Mesothelial cell of epicardium (in vitro differentiated cells): ENCODE measurements around the gene NCAPD2. TPM values are rescaled to one million over a fixed set of nuclear protein-coding genes. Genes with fewer than 3 reads are reported as not detected.
A peak's percentile ranks its signal among the peaks of the same experiment; 100 is the strongest.
"Not testable (repeated sequence)": the region's sequence is repeated elsewhere in the genome, so short reads cannot be mapped to it uniquely, and the experiment has no call there.

Experiments used
- DNase-seq, 2 experiments: peaks; one replicate each; pipeline ENCODE4 v3.0.0; 2021; ENCODE audit warnings: low spot score in 2 of 2; ENCODE audit not compliant: unreplicated experiment in 2 of 2
- H3K27ac Mint-ChIP-seq: 2 replicates; pipeline ENCODE4 v1.8.0; 2021; ENCODE audit warnings: mixed read lengths
- H3K27me3 Mint-ChIP-seq: 2 replicates; pipeline ENCODE4 v1.8.0; 2021; ENCODE audit warnings: low read depth, mixed read lengths
- H3K36me3 Mint-ChIP-seq: 2 replicates; pipeline ENCODE4 v1.8.0; 2021; ENCODE audit warnings: mixed read lengths
- H3K4me1 Mint-ChIP-seq: 2 replicates; pipeline ENCODE4 v1.8.0; 2021; ENCODE audit warnings: mixed read lengths
- H3K4me3 Mint-ChIP-seq: 2 replicates; pipeline ENCODE4 v1.8.0; 2021; ENCODE audit warnings: mild to moderate bottlenecking, moderate library complexity, mixed read lengths
- H3K9me3 Mint-ChIP-seq: 2 replicates; pipeline ENCODE4 v1.8.0; 2021; ENCODE audit warnings: mixed read lengths
- CTCF ChIP-seq: fragments of 200-600 bp; sonication (generic); IDR thresholded peaks from one replicate; pipeline ENCODE4 v1.5.0; 2021; ENCODE audit warnings: antibody characterized with exemption; ENCODE audit not compliant: unreplicated experiment
- total RNA-seq: library from RNA; stranded (reverse); gene quantifications from 3 replicates; pipeline ENCODE4 v1.2.1, GENCODE V29; 2021

Gene NCAPD2
- total RNA-seq, 1 donor from 2014 or later, result 56.3 TPM

GRCh38 chr12:6472491-6472890 lies 21.4 kb upstream of the NCAPD2 start:
- TF ChIP-seq CTCF, result no peak
- H3K9me3 Mint-ChIP-seq, result peaks cover 4% of the 10 kb centered on the region
- H3K4me1 Mint-ChIP-seq, result peaks cover 12% of the 10 kb centered on the region
- H3K27me3 Mint-ChIP-seq, result peaks cover 6% of the 10 kb centered on the region
- H3K4me3 Mint-ChIP-seq, result no peak overlapping the region
- H3K36me3 Mint-ChIP-seq, result no peaks in the 10 kb centered on the region
- H3K27ac Mint-ChIP-seq, result no peak overlapping the region
- DNase-seq, result no peak

- not testable (repeated sequence) for H3K27ac Mint-ChIP-seq, H3K9me3 Mint-ChIP-seq, H3K4me1 Mint-ChIP-seq, H3K36me3 Mint-ChIP-seq, DNase-seq, H3K4me3 Mint-ChIP-seq, H3K27me3 Mint-ChIP-seq
These were observed 18.5 kb upstream of the NCAPD2 start for GRCh38 chr12:6475233-6475975.

DNA sequence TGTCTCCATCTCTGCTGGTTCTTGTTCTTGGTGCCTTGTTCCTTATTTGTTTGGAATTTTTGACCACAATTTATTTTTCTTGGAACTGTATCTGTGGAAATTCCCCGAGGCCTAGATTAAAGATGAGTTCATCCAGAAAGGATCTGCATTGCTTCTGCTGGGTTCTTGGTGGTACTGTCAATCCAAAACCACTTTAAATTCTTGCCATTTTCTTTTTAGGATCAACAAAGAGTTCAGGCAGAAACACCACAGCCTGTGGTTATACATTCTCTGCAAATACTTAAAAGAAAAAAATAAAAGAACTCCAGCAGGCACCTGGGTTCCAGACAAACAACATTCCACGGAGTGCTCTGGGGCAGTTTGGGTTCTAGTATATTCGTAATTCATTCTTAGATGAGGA lies 17.4 kb upstream of the NCAPD2 start:
- Mint-ChIP-seq H3K27ac (peak overlapping the region; percentile 30), H3K4me3 (no peak overlapping the region)
- no peak for TF ChIP-seq CTCF

GRCh38 chr12:6477601-6478377 lies 16.1 kb upstream of the NCAPD2 start:
- not testable (repeated sequence) for H3K4me3 Mint-ChIP-seq, H3K27me3 Mint-ChIP-seq, H3K27ac Mint-ChIP-seq, H3K9me3 Mint-ChIP-seq, DNase-seq, H3K4me1 Mint-ChIP-seq, H3K36me3 Mint-ChIP-seq

More for the DNA sequence above, 17.4 kb upstream of the NCAPD2 start:
- Mint-ChIP-seq H3K9me3 (peaks cover 4% of the 10 kb centered on the region), H3K4me1 (no peaks in the 10 kb centered on the region), H3K27me3 (peaks cover 4% of the 10 kb centered on the region), H3K36me3 (no peaks in the 10 kb centered on the region)
- DNase-seq, result no peak

- no peak overlapping the region for H3K27ac Mint-ChIP-seq
- H3K27me3 Mint-ChIP-seq, result no peaks in the 10 kb centered on the region
- no peak overlapping the region for H3K4me3 Mint-ChIP-seq
- H3K9me3 Mint-ChIP-seq, result peaks cover 4% of the 10 kb centered on the region
- no peak for DNase-seq
- no peaks in the 10 kb centered on the region for H3K4me1 Mint-ChIP-seq
- no peaks in the 10 kb centered on the region for H3K36me3 Mint-ChIP-seq
- TF ChIP-seq CTCF, result no peak
These were observed 15.5 kb upstream of the NCAPD2 start for GRCh38 chr12:6478416-6478815.

DNA sequence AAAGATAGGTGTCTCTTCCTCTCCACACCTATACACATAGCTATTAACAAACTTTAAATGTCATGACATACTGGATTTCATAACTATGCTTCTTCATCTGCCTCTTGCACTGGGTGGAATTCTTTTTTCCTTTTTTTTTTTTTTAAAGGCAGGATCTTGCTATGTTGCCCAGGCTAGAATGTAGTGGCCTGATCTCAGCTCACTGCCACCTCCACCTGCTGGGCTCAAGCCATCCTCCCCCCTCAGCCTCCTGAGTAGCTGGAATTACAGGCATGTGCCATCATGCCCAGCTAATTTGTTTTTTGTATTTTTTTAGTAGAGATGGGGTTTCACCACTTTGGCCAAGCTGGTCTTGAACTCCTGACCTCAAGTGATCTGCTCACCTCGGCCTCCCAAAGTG lies 5.7 kb upstream of the NCAPD2 start:
- no peak for DNase-seq
- Mint-ChIP-seq H3K4me3 (no peak overlapping the region), H3K9me3 (no peaks in the 10 kb centered on the region), H3K4me1 (peaks cover 10% of the 10 kb centered on the region), H3K36me3 (no peaks in the 10 kb centered on the region), H3K27ac (no peak overlapping the region), H3K27me3 (no peaks in the 10 kb centered on the region)
- no peak for TF ChIP-seq CTCF
